AG09309 (cell line): Measurements from ENCODE around the gene PNPLA7.

Experiments used
- DNase-seq: peaks from one replicate; pipeline ENCODE4 v3.0.0-alpha.2; 2010; ENCODE audit warnings: low read depth
- H3K4me3 ChIP-seq: 2 replicates; pipeline ENCODE4 v1.5.1; 2011; ENCODE audit warnings: mild to moderate bottlenecking, low read depth, low read length, moderate library complexity; ENCODE audit not compliant: control insufficient read depth
- TF ChIP-seq, protein P1 (sequence below): IDR thresholded peaks from 2 replicates; pipeline ENCODE4 v1.5.1; 2011; ENCODE audit warnings: mild to moderate bottlenecking, low read depth, low read length, inconsistent platforms; ENCODE audit not compliant: insufficient read depth, control insufficient read depth; ENCODE audit errors: missing control alignments

PNPLA7 gene

DNA sequence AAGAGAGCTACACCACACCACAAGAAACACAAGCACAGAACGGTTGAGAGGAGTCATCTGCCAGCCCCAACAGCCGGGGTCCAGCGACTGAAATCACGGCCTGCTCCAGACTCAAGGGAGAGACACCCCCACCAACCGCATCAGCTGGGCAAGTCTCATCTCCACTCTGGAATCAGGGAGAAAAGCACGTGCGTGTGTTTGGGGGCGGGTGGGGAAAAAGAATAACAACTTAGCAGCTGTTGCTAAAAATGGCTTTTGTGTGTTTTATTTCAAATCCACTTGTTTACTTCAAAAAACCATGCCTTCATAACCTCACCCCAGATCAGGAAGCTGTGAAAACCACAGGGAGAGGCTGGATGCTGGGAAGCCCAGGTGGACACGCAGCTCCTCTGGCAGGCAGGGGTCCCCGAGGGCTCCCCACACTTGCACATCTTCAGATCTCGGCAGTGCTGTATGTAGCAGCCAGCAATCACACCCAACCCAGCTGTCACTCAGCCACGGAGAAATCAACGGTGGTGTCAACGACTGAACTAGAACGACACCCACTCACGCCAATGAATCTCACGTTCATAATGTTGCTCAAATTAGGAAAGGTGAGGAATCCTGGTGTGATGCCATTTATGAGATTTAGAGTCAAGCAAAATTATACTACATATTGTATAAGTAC is 19.0 kb downstream of the PNPLA7 start:
- TF ChIP-seq, protein P1, sequence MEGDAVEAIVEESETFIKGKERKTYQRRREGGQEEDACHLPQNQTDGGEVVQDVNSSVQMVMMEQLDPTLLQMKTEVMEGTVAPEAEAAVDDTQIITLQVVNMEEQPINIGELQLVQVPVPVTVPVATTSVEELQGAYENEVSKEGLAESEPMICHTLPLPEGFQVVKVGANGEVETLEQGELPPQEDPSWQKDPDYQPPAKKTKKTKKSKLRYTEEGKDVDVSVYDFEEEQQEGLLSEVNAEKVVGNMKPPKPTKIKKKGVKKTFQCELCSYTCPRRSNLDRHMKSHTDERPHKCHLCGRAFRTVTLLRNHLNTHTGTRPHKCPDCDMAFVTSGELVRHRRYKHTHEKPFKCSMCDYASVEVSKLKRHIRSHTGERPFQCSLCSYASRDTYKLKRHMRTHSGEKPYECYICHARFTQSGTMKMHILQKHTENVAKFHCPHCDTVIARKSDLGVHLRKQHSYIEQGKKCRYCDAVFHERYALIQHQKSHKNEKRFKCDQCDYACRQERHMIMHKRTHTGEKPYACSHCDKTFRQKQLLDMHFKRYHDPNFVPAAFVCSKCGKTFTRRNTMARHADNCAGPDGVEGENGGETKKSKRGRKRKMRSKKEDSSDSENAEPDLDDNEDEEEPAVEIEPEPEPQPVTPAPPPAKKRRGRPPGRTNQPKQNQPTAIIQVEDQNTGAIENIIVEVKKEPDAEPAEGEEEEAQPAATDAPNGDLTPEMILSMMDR, result no peak
- H3K4me3 ChIP-seq, result no peak overlapping the region
- no peak for DNase-seq

DNA sequence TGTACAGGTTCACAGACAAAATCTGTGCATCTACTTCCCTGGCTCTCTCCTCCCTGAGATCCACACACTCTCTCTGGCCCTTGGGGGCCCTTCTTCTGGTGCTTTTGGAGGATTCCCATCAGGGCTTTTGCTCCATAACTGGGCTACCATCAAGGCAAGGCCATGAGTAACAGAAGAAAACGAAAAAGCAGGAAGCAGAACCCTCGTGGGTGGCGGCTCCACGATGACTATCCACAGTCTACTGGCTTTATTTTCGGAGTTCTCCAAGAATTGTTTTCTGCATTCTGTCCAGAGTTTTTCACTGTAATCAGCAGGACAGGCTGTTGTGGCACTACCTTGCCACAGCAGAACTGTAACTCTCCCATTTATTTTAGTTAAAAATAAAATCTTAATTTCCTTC is 19.9 kb downstream of the PNPLA7 start:
- no peak overlapping the region for H3K4me3 ChIP-seq
- no peak for DNase-seq
- TF ChIP-seq, protein P1, result no peak

DNA sequence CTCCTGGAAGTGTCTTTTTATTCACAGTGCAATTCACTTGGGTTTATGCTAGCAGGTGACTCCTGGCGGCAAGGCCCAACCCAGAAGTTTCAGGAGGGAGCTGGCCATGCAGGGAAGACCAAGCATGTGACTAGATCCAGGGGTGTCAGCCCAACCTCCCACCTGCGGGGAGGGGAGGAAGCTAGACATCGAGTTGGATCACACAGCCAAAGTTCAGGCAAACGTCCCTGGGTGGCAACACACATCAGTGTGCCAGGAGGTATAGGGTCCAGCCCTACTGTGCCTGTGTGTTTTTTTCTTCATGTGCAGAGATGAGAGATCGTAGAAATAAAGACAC is 25.3 kb downstream of the PNPLA7 start:
- TF ChIP-seq, protein P1, result no peak
- DNase-seq, result no peak
- no peak overlapping the region for H3K4me3 ChIP-seq

DNA sequence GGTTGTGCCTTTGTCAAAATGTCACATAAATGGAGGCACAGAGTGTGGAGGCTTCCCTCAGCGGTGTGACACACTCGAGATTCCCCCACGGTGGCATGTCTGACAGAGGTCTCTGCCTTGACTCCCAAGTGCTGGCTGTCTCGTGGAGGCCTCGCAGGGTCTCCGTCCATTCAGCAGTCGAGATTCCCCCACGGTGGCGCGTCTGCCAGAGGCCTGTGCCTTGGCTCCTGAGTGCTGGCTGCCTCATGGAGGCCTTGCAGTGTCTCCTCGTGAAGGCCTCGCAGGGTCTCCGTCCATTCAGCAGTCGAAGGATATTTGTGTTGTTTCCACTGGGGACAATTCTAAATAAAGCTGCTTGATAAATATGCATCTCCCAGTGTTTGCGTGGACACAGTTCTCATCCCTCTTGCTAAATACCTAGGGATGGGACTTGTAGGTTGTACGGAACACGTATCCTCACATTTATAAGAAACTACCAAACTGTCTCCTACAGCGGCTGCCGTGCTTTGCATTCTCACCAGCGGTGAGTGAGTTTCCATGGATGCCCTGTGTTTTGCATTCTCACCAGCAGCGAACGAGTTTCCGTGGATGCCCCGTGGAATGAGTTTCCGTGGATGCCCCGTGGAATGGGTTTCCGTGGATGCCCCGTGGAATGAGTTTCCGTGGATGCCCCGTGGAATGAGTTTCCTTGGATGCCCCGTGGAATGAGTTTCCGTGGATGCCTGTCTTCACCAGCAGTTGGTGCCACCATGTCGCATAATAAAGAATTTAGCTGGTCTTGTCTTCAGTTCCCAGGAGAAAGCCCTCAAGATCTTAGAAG is 25.8 kb downstream of the PNPLA7 start:
- H3K4me3 ChIP-seq, result no peak overlapping the region
- TF ChIP-seq, protein P1, result no peak
- no peak for DNase-seq

DNA sequence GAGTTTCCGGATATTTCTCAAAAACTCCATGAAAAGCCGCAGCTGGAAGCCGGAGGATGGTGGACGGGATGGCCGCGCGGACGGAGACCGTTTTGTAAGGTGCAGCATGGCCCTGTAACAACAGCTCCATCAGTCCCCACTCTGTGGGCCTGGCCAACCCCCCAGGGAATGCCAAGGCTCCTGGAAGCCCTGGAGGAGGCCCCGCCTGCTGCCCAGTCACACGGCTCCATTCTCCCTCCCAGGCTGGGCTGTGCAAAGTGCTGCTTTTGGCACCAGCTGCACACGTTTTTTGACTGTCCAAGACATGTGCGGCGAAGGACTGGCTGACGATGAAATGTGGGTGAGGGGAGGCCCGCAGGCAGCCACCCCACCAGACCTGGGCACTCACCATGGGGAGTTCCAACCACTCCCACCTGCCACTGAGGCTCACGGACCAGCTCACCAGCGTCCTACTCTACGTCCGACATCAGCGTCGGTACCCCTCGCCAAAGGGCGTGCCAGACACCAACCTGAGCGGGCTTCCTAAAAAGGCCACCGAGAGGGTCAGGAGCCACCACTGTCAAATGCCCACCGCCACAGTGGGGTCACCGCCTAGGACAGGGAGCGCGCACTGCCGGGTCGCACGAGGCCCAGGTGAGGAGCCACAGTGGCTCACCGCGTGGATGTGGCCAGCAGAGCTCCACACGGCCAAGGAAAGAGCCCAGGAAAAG is 27.3 kb downstream of the PNPLA7 start:
- DNase-seq, result no peak
- no peak overlapping the region for H3K4me3 ChIP-seq
- TF ChIP-seq, protein P1, result no peak

DNA sequence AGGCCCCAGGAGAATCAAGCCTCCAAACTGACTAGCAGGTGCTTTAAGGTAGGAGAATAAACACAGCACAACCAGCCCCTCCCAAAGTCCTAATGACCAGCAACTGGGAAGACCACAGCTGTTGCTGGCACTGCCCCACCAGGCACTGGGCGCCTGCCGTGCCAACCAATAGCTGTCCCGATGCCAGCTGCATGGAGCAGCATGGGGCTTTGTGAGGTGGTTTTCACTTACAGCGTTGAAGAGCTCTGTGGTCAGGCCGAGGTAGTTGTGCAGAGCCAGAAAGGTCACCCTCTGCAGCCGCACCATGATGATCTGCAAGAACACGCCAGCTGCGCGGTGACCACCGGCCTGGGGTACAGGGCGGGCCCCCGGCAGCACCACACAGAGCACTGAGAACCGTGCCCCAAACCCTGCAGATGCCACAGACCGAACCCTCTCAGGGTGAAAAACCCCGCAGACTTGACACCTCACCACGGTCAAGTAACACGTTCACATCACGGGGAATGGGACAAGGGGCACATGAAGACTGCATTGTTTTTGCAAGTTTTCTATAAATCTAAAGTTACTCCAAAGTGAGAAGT is 28.7 kb downstream of the PNPLA7 start:
- DNase-seq, result no peak
- TF ChIP-seq, protein P1, result no peak
- no peak overlapping the region for H3K4me3 ChIP-seq
